ENCODE data around the gene GSTM3.
A peak's percentile ranks its signal among the peaks of the same experiment; 100 is the strongest.

Gene GSTM3

DNA sequence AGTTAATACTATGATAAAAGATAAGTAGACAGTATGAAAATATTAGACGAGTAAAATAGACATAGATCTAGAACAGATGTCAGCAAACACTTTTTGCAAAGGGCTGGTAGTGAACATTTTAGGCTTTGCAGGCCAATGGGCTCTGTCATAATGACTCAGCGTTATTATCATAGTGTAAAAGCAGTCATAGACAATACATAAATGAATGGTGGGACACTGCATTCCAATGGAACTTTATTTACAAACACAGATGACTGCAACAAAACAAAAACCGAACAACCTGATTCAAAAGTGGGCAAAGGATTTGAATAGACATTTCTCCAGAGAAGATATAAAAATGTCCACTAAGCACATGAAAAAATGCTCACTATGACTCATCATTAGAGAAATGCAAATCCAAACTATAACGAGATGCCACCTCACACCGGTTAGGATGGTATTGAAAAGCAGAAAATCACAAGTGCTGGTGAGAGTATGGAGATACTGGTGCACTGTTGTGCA lies 21.5 kb downstream of the GSTM3 start:
- peak; percentile 51 to 79 for DNase-seq (ENCODE audit: low read depth in 2 of 2)
- no peak overlapping the region for H3K4me3 ChIP-seq (replicated peaks in 1 of 2; ENCODE audit: low read depth in 2 of 2, low read length in 2 of 2)

DNA sequence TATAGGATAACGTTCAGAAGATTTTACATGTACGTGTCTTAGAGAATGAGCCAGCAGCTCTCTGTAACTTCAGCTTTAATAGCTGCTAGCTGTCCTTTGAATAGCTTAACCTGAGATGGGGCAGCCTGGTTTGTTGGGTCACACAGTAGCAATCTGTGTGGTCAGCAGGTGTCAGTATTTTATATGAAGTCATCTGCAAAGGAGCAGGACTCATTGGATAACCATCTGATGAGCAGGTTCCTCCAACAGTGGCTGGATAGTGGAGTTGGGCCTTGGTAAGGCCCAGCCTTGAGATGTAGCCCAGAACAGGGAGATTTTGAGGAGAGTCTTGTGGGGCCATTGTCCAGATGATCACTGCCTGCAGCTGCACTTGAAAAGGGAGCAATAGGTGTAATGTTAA lies 22.3 kb downstream of the GSTM3 start:
- peak in 1 of 2 donors; percentile 27 for DNase-seq (ENCODE audit: low read depth in 2 of 2)
- TF ChIP-seq, protein P1, sequence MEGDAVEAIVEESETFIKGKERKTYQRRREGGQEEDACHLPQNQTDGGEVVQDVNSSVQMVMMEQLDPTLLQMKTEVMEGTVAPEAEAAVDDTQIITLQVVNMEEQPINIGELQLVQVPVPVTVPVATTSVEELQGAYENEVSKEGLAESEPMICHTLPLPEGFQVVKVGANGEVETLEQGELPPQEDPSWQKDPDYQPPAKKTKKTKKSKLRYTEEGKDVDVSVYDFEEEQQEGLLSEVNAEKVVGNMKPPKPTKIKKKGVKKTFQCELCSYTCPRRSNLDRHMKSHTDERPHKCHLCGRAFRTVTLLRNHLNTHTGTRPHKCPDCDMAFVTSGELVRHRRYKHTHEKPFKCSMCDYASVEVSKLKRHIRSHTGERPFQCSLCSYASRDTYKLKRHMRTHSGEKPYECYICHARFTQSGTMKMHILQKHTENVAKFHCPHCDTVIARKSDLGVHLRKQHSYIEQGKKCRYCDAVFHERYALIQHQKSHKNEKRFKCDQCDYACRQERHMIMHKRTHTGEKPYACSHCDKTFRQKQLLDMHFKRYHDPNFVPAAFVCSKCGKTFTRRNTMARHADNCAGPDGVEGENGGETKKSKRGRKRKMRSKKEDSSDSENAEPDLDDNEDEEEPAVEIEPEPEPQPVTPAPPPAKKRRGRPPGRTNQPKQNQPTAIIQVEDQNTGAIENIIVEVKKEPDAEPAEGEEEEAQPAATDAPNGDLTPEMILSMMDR (IDR thresholded peaks at IDR 0.05; ENCODE audit: low read depth, low read length), result no peak
- no peak overlapping the region for H3K4me3 ChIP-seq (replicated peaks in 1 of 2; ENCODE audit: low read depth in 2 of 2, low read length in 2 of 2)

More for the DNA sequence above, 21.5 kb downstream of the GSTM3 start:
- TF ChIP-seq, protein P1 (IDR thresholded peaks at IDR 0.05; ENCODE audit: low read depth, low read length), result no peak

DNA sequence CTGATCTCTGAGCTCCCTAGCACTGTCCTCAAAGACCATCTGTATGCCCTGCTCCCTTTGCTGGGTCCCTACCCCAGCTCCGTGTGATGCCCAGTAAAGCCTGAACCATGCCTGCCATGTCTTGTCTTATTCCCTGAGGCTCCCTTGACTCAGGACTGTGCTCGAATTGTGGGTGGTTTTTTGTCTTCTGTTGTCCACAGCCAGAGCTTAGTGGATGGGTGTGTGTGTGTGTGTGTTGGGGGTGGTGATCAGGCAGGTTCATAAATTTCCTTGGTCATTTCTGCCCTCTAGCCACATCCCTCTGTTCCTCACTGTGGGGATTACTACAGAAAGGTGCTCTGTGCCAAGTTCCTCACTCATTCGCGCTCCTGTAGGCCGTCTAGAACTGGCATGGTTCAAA lies 23.1 kb downstream of the GSTM3 start:
- TF ChIP-seq, protein P1 (IDR thresholded peaks at IDR 0.05; ENCODE audit: low read depth, low read length), result no peak
- DNase-seq (ENCODE audit: low read depth in 2 of 2), result no peak
- no peak overlapping the region for H3K4me3 ChIP-seq (replicated peaks in 1 of 2; ENCODE audit: low read depth in 2 of 2, low read length in 2 of 2)

DNA sequence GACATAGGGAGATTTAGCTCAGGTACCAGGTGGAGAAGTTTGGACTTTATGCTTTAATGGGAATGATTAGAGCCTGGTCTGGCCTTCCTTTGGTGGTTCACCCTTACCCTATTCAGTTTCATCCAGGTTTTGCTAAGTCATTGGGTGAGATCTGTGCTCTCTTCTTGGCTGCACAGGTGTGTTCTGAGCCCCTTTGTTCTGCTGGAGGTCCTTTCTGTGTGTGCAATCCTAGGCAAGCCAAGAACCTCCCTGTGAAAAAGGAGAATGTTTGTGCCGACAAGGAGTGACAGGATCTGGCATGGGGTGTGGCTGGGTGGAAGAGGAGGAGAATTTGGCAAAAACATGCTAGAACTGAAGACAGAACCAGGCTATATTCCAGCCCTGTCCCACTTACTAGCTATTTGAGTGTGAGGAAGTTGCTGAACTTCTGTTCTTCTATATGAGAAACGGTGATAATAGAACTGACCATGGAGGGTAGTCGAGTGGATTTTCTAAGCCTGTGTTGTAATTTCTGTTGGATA lies 24.2 kb downstream of the GSTM3 start:
- no peak overlapping the region for H3K4me3 ChIP-seq (replicated peaks in 1 of 2; ENCODE audit: low read depth in 2 of 2, low read length in 2 of 2)
- peak in 1 of 2 donors; percentile 7 for DNase-seq (ENCODE audit: low read depth in 2 of 2)
- TF ChIP-seq, protein P1 (IDR thresholded peaks at IDR 0.05; ENCODE audit: low read depth, low read length), result no peak

DNA sequence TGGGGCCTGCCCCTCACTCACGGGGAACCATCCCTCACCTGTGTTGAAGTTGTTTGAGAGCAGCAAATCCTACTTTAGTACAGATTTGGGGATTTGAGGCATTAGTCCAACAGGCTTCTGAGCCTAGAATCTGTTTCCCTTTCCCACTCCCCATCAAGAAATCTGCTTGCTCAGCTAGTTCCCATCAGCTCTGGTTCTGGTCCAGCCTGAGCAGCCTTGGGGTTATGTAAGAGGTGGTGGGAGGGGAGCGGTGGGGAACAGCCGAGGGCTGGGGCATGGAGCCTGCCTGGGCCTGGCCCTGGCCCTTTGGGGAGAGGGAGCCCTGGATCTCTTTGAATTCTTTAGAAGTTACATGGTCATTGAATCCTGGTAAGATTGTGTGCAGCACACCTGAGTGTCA lies 24.7 kb downstream of the GSTM3 start:
- H3K4me3 ChIP-seq (replicated peaks in 1 of 2; ENCODE audit: low read depth in 2 of 2, low read length in 2 of 2), result no peak overlapping the region
- TF ChIP-seq, protein P1 (IDR thresholded peaks at IDR 0.05; ENCODE audit: low read depth, low read length), result no peak
- DNase-seq (ENCODE audit: low read depth in 2 of 2), result no peak

DNA sequence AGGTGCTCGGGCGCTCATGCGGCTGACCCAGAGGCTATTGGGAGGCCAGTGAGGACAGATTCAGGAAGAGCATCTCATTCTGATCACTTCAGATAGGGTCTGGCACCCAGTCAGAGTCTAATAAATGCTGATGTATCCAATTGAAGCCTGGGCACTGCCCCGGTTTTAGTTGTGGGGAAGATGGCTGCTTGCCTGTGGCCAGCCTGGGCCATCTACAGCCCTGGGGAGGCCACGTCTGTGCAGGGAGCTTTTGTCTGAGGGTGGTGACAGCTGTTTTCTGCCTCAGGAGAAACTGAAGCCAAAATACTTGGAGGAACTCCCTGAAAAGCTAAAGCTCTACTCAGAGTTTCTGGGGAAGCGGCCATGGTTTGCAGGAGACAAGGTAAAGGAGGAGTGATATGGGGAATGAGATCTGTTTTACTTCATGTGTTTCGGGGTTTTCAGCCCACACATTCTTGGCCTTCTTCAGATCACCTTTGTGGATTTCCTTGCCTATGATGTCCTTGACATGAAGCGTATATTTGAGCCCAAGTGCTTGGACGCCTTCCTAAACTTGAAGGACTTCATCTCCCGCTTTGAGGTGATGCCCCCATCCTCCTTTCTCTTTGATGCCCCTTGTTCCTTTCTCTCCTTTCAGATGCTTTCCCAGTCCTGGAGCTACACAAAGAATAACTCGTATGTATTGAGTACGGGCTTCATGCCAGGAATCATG lies 26.0 kb downstream of the GSTM3 start:
- DNase-seq (ENCODE audit: low read depth in 2 of 2), result no peak
- TF ChIP-seq, protein P1 (IDR thresholded peaks at IDR 0.05; ENCODE audit: low read depth, low read length), result no peak
- H3K4me3 ChIP-seq (replicated peaks in 1 of 2; ENCODE audit: low read depth in 2 of 2, low read length in 2 of 2), result no peak overlapping the region
